ENCODE results near the gene KIAA1586.

Gene KIAA1586

GRCh38 chr6:57048577-57048976 is 2.1 kb downstream of the KIAA1586 start:
- H3K4me3 ChIP-seq (ENCODE audit: low read depth, low read length) = no peak overlapping the region
- no peak for DNase-seq (ENCODE audit: low read depth)
- no peak for TF ChIP-seq CTCF (IDR thresholded peaks at IDR 0.05; ENCODE audit: control insufficient read depth, extremely low read depth, insufficient read depth)

- no peak for TF ChIP-seq CTCF (IDR thresholded peaks at IDR 0.05; ENCODE audit: control insufficient read depth, extremely low read depth, insufficient read depth)
- no peak for DNase-seq (ENCODE audit: low read depth)
- no peak overlapping the region for H3K4me3 ChIP-seq (ENCODE audit: low read depth, low read length)
Observed at GRCh38 chr6:57063847-57064246, 17.4 kb downstream of the KIAA1586 start.

- no peak overlapping the region for H3K4me3 ChIP-seq (ENCODE audit: low read depth, low read length)
- DNase-seq (ENCODE audit: low read depth) = no peak
- no peak for TF ChIP-seq CTCF (IDR thresholded peaks at IDR 0.05; ENCODE audit: control insufficient read depth, extremely low read depth, insufficient read depth)
Observed at GRCh38 chr6:57064809-57065208, 18.3 kb downstream of the KIAA1586 start.

GRCh38 chr6:57068061-57068460 is 21.6 kb downstream of the KIAA1586 start:
- no peak for DNase-seq (ENCODE audit: low read depth)
- TF ChIP-seq CTCF (IDR thresholded peaks at IDR 0.05; ENCODE audit: control insufficient read depth, extremely low read depth, insufficient read depth) = no peak
- H3K4me3 ChIP-seq (ENCODE audit: low read depth, low read length) = no peak overlapping the region

- DNase-seq (ENCODE audit: low read depth) = no peak
- H3K4me3 ChIP-seq (ENCODE audit: low read depth, low read length) = no peak overlapping the region
- TF ChIP-seq CTCF (IDR thresholded peaks at IDR 0.05; ENCODE audit: control insufficient read depth, extremely low read depth, insufficient read depth) = no peak
Observed at GRCh38 chr6:57069228-57069627, 22.7 kb downstream of the KIAA1586 start.

- TF ChIP-seq CTCF (IDR thresholded peaks at IDR 0.05; ENCODE audit: control insufficient read depth, extremely low read depth, insufficient read depth) = no peak
- DNase-seq (ENCODE audit: low read depth) = no peak
- H3K4me3 ChIP-seq (ENCODE audit: low read depth, low read length) = no peak overlapping the region
Observed at GRCh38 chr6:57069920-57070331, 23.4 kb downstream of the KIAA1586 start.

- no peak for TF ChIP-seq CTCF (IDR thresholded peaks at IDR 0.05; ENCODE audit: control insufficient read depth, extremely low read depth, insufficient read depth)
- H3K4me3 ChIP-seq (ENCODE audit: low read depth, low read length) = no peak overlapping the region
- DNase-seq (ENCODE audit: low read depth) = no peak
Observed at GRCh38 chr6:57072108-57072507, 25.6 kb downstream of the KIAA1586 start.
